Measurements from ENCODE around the gene HRH1. TPM values are rescaled to one million over a fixed set of nuclear protein-coding genes. Genes with fewer than 3 reads are reported as not detected.

The HRH1 gene
- total and polyA plus RNA-seq, 2 donors (not counting 3 experiments of a cell fraction or from before 2014, with no cell fraction given) = 16.2 to 21.2 TPM

- H3K4me3 ChIP-seq (replicated peaks in 1 of 3; ENCODE audit: insufficient read depth in 1 of 3, low read depth in 1 of 3, low read length in 3 of 3) = no peak overlapping the region
- DNase-seq (ENCODE audit: low read depth, low spot score) = no peak
- no peaks in the 10 kb centered on the region for H4K20me1 ChIP-seq (replicated peaks; ENCODE audit: control insufficient read depth, extremely low read depth, insufficient read depth, low read length)
- intact Hi-C loops (cut with micrococcal nuclease) (no loop called here), dilution Hi-C loops (cut with MboI; ENCODE audit: extremely low pct_ligation_motif_present, low sequenced_read_pairs) (no loop called here)
- no peak overlapping the region for H3K9ac ChIP-seq (replicated peaks; ENCODE audit: extremely low read depth, insufficient read depth, low read length)
- CTCF ChIA-PET = interaction anchor here (1.0 kb wide), 2 partner anchors 57 to 172 kb away, joined by 3 read pairs; no protein-coding TSS in a partner anchor
- POLR2A ChIA-PET = no interaction called here
- no peaks in the 10 kb centered on the region for H3K79me2 ChIP-seq (ENCODE audit: control insufficient read depth, insufficient read depth, low read length)
- no peak for TF ChIP-seq MAX (IDR thresholded peaks at IDR 0.05; ENCODE audit: insufficient read depth, insufficient read length)
- TF ChIP-seq JUN (IDR thresholded peaks at IDR 0.05; ENCODE audit: borderline replicate concordance, insufficient read depth, insufficient read length, low read depth) = no peak
- no peak for TF ChIP-seq EZH2 (IDR thresholded peaks at IDR 0.05; ENCODE audit: borderline replicate concordance, low read depth, low read length, severe bottlenecking)
- TF ChIP-seq MYC (IDR thresholded peaks at IDR 0.05; ENCODE audit: low read depth, low read length) = no peak
- no peak for TF ChIP-seq POLR2AphosphoS5 (IDR thresholded peaks at IDR 0.05; ENCODE audit: insufficient read depth, low read depth, low read length)
- no peak for TF ChIP-seq POLR2A (IDR thresholded peaks at IDR 0.05; ENCODE audit: low read depth, low read length)
- no peak for TF ChIP-seq FOS (IDR thresholded peaks at IDR 0.05; ENCODE audit: borderline replicate concordance, insufficient read depth, low read length)
- no peak for TF ChIP-seq GATA2 (IDR thresholded peaks at IDR 0.05; ENCODE audit: insufficient read depth, insufficient read length, low read depth, low read length)
- TF ChIP-seq CTCF (IDR thresholded peaks at IDR 0.05; ENCODE audit: extremely low read depth in 1 of 2, insufficient read depth in 1 of 2, low read depth in 1 of 2, low read length in 2 of 2) = no peak
- H3K4me1 ChIP-seq (ENCODE audit: control insufficient read depth, extremely low read depth, insufficient read depth, low read length) = no peaks in the 10 kb centered on the region
- peaks cover 0 to 4% of the 10 kb centered on the region in 2 experiments for H3K27me3 ChIP-seq (ENCODE audit: control insufficient read depth in 2 of 2, insufficient read depth in 2 of 2, low read length in 2 of 2)
- H3K9me3 ChIP-seq (replicated peaks; ENCODE audit: control insufficient read depth, insufficient read depth, low read length) = no peaks in the 10 kb centered on the region
- H3K36me3 ChIP-seq (ENCODE audit: control insufficient read depth in 2 of 2, extremely low read depth in 1 of 2, insufficient read depth in 2 of 2, low read length in 2 of 2) = no peaks in the 10 kb centered on the region
- BruUV-seq (replicated peaks) = no TSS peak
- no peak overlapping the region for H2AFZ ChIP-seq (ENCODE audit: low read depth, low read length)
- H3K27ac ChIP-seq (ENCODE audit: insufficient read depth, low read depth, low read length) = no peak overlapping the region
- no peaks in the 10 kb centered on the region for H3K9me1 ChIP-seq (replicated peaks; ENCODE audit: control insufficient read depth, extremely low read depth, insufficient read depth, low read length)
- no peak overlapping the region for H3K4me2 ChIP-seq (ENCODE audit: insufficient read depth, low read length)
- FAIRE-seq = no peak
Observed at GRCh38 chr3:11117591-11117990, 36.7 kb upstream of the HRH1 start.
